ENCODE results near the gene MCRIP2. TPM values are rescaled to one million over a fixed set of nuclear protein-coding genes. Genes with fewer than 3 reads are reported as not detected.

The MCRIP2 gene
- total RNA-seq (2011; cell fraction: chromatin; rRNA removed; ENCODE audit: low replicate concordance) = 33.6 and 106 TPM in 2 replicates
- 86.7 and 90.7 TPM in 2 replicates for total RNA-seq (2011; cell fraction: nucleolus; rRNA removed)
- total RNA-seq (2011; cell fraction: nucleoplasm; rRNA removed) = 54.1 and 55.3 TPM in 2 replicates
- total RNA-seq (2014; rRNA removed) (120 and 148 TPM in 2 replicates), total RNA-seq (2014; rRNA removed; fragmentation: Illumina TruSeq; extraction: Trizol) (3.4 and 6.3 TPM in 2 replicates), total RNA-seq (2015; rRNA removed; fragmentation: Illumina TruSeq; extraction: Trizol) (55.8 and 56.1 TPM in 2 replicates), total RNA-seq (2021) (110 and 124 TPM in 2 replicates), polyA plus RNA-seq (2011; rRNA removed) (35.2 and 47.4 TPM in 2 replicates), polyA plus RNA-seq (2014; fragmentation: Illumina TruSeq; extraction: Trizol) (12.8 and 40.4 TPM in 2 replicates), polyA plus RNA-seq (2014; fragmentation: Nextera tagmentation; extraction: Ambion mirVana) (1 to 10 TPM in 1 of 2 experiments, under 1 TPM in 1; 0.80 to 3.5 TPM), polyA plus RNA-seq (2014; rRNA removed) (111 and 123 TPM in 2 replicates), polyA minus RNA-seq (2011; rRNA and poly(A)+ RNA removed) (5.2 and 5.6 TPM in 2 replicates), Bru-seq, nascent RNA (percentile 81 among the genes with signal in this experiment), BruChase-seq, experiment 1, labeled RNA remaining after a 2-hour chase (percentile 81 among the genes with signal in this experiment), BruChase-seq, experiment 2, labeled RNA remaining after a 6-hour chase (percentile 80 among the genes with signal in this experiment)
- polyA plus RNA-seq (2011; cell fraction: cytosol; rRNA removed) = 70.6 and 207 TPM in 2 replicates
- polyA plus RNA-seq (2011; cell fraction: nucleus; rRNA removed) = 72.7 and 125 TPM in 2 replicates
- polyA plus RNA-seq (2012) = 63.1 and 76.1 TPM in 2 replicates
- polyA minus RNA-seq (2011; cell fraction: cytosol; rRNA and poly(A)+ RNA removed) = 19.4 and 28.1 TPM in 2 replicates
- polyA minus RNA-seq (2011; cell fraction: nucleus; rRNA and poly(A)+ RNA removed) = 21.5 and 23.7 TPM in 2 replicates
- long read RNA-seq, experiment 1, transcript MCRIP2-203 (6 exons, 1,050 nt) = minor isoform, 13 of 154 reads
- long read RNA-seq, experiment 1, transcript MCRIP2-201 (5 exons, 946 nt) = major isoform, 51 of 154 reads
- long read RNA-seq, experiment 1, transcript MCRIP2-204 (1 exons, 1,728 nt) = minor isoform, 19 of 154 reads
- long read RNA-seq, experiment 1, partial matches to known transcripts = 37 of 154 reads
- long read RNA-seq, experiment 1, other reads (novel, unspliced or antisense) = 31 of 154 reads
- long read RNA-seq, experiment 2, transcript MCRIP2-201 (5 exons, 946 nt) = major isoform, 76 of 156 reads
- long read RNA-seq, experiment 2, transcript MCRIP2-206 (5 exons, 1,379 nt) = minor isoform, 6 of 156 reads
- long read RNA-seq, experiment 2, transcript MCRIP2-204 (1 exons, 1,728 nt) = minor isoform, 7 of 156 reads
- long read RNA-seq, experiment 2, transcript MCRIP2-203 (6 exons, 1,050 nt) = minor isoform, 12 of 156 reads
- long read RNA-seq, experiment 2, partial matches to known transcripts = 22 of 156 reads
- long read RNA-seq, experiment 2, other reads (novel, unspliced or antisense) = 30 of 156 reads
- long read RNA-seq, experiment 3, transcript MCRIP2-203 (6 exons, 1,050 nt) = minor isoform, 6 of 79 reads
- long read RNA-seq, experiment 3, transcript MCRIP2-201 (5 exons, 946 nt) = major isoform, 33 of 79 reads
- long read RNA-seq, experiment 3, partial matches to known transcripts = 7 of 79 reads
- long read RNA-seq, experiment 3, other reads (novel, unspliced or antisense) = 25 of 79 reads

GRCh38 chr16:641326-642188 is at the start of gene MCRIP2:
Gene MCRIP2, plus strand, starts transcription at chr16:641828. Its CDS starts 164 bp downstream, at chr16:641992.
- ATAC-seq (peak; percentile 86), DNase-seq (ENCODE audit: extremely low read depth in 1 of 4, low spot score in 3 of 4) (peak; percentile 88 to 94 (median 92)), FAIRE-seq (peak; percentile 77)
- peak within 1 kb of the TSS; percentile 94 for H3K27ac ChIP-seq (ENCODE audit: extremely low read depth, low read depth, low read length)
- H3K9me3 ChIP-seq (replicated peaks; ENCODE audit: control insufficient read depth, insufficient read depth, low read depth, low read length) = no peaks in the 10 kb centered on the region
- H3K9ac ChIP-seq (ENCODE audit: insufficient read depth in 1 of 2, low read depth in 2 of 2, low read length in 2 of 2) = peak within 1 kb of the TSS; percentile 91 to 99
- in situ Hi-C loops (cut with MboI) (no loop called here), intact Hi-C loops (cut with micrococcal nuclease) (loop anchor here (1.0 kb wide), 1 partner anchor 51 kb away; the partner anchor contains the start of gene RAB40C)
- H3K4me3 ChIP-seq = peak within 1 kb of the TSS; percentile 89
- H3K9me1 ChIP-seq (ENCODE audit: control insufficient read depth, insufficient read depth, low read length) = no peaks in the 10 kb centered on the region
- H2AFZ ChIP-seq (ENCODE audit: low read depth, low read length) = peak within 1 kb of the TSS; percentile 81
- peaks cover 59% of the 10 kb centered on the region for H3K79me2 ChIP-seq (ENCODE audit: control insufficient read depth, insufficient read depth, low read length)
- 1% methylated on average over 41 of the region's 81 CpGs for WGBS (ENCODE audit: insufficient coverage, low coverage, missing lambda C conversion rate)
- no TSS peak for BruUV-seq (replicated peaks)
- H3K4me2 ChIP-seq (ENCODE audit: insufficient read depth, low read length) = peak within 1 kb of the TSS; percentile 92
- ChIA-PET POLR2A (interaction anchor here (0.8 to 2.3 kb wide), 4 partner anchors 10 to 82 kb away, joined by 3 to 13 read pairs (median 6); no protein-coding TSS in a partner anchor), CTCF (ENCODE audit: low intra/inter-chr PET ratio) (no interaction called here)
- peaks cover 15 to 81% of the 10 kb centered on the region in 2 experiments; a peak in 4 of 5 replicates for H3K4me1 ChIP-seq (replicated peaks in 1 of 2; ENCODE audit: control insufficient read depth in 2 of 2, insufficient read depth in 2 of 2, low read length in 2 of 2)
- H3K27me3 ChIP-seq (ENCODE audit: control insufficient read depth in 2 of 2, insufficient read depth in 2 of 2, low read length in 2 of 2) = no peaks in the 10 kb centered on the region
- H4K20me1 ChIP-seq (replicated peaks; ENCODE audit: control insufficient read depth, insufficient read depth, low read length) = no peaks in the 10 kb centered on the region
- H3K36me3 ChIP-seq (ENCODE audit: control insufficient read depth, insufficient read depth, low read length) = peaks cover 32% of the 10 kb centered on the region; the same call in 1 of the 3 replicates
- TF ChIP-seq NEUROD1 (IDR thresholded peaks at IDR 0.05; ENCODE audit: borderline replicate concordance, low read depth, low read length, partially characterized antibody) (peak; percentile 45), MXI1 (IDR thresholded peaks at IDR 0.05; ENCODE audit: low read depth, low read length) (peak; percentile 83), NR1H2 (CRISPR knock-in tag; IDR thresholded peaks at IDR 0.05) (0 out of 2 replicates have a peak, but pooled peaks have one; percentile 54), NR4A1 (CRISPR knock-in tag; IDR thresholded peaks at IDR 0.05) (0 out of 2 replicates have a peak, but pooled peaks have one; percentile 32), NR4A1 (tag; IDR thresholded peaks at IDR 0.05) (no peak), E2F3 (CRISPR knock-in tag; IDR thresholded peaks at IDR 0.05) (no peak), GATAD2A (IDR thresholded peaks at IDR 0.05) (no peak), CREB3L1 (IDR thresholded peaks at IDR 0.05; ENCODE audit: borderline replicate concordance, low read depth) (peak; percentile 27; the same call in 1 of the 2 replicates), ZFPM2 (CRISPR knock-in tag; IDR thresholded peaks at IDR 0.05) (no peak), ZNF668 (CRISPR knock-in tag; IDR thresholded peaks at IDR 0.05) (no peak), SFPQ (IDR thresholded peaks at IDR 0.05; ENCODE audit: low read depth, low read length) (no peak)
